RKO (cell line): ENCODE measurements around the gene EPSTI1.
"Not testable (repeated sequence)": the region's sequence is repeated elsewhere in the genome, so short reads cannot be mapped to it uniquely, and the experiment has no call there.

Experiments used
- DNase-seq: peaks from one replicate; pipeline ENCODE4 v3.0.0-alpha.2; 2016; ENCODE audit warnings: low spot score

EPSTI1 gene

GRCh38 chr13:43005460-43006236, 13.6 kb upstream of the EPSTI1 start:
- DNase-seq, result no peak

DNA sequence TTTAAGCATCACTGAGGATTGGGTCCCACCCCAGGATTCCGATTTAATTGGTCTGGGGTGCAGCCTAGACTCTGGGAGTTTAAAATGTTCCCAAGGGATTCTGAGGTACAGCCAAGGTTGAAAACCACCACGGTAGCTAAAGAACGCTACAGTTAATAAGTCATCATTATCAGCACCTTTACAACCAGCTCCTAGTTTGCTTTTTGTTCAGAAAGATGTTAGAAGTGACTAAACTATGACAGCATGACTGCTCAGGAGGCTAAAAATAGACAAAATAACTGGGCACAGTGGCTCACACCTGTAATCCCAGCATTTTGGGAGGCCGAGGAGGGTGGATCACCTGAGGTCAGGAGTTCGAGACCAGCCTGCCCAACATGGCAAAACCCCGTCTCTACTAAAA, 11.7 kb upstream of the EPSTI1 start:
- DNase-seq, result no peak

DNA sequence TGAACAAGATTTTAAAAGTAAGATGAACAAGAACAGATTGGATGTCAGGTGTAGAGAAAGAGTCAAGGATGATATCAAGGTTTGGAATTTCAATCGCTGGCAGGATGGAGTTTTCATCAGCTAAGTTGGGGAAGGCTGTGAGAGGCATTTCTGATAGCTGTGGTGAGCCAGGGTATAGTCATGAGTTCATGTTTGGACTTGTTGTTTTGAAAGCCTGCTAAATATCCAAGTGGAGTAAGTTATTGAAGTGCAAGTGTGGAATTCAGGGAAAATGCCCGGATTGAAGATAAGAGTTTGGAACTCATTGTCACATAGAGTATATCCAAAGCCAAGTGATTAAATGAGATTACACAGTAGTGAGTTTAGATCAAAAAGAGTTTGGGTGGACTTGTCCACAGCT, 11.0 kb upstream of the EPSTI1 start:
- no peak for DNase-seq

DNA sequence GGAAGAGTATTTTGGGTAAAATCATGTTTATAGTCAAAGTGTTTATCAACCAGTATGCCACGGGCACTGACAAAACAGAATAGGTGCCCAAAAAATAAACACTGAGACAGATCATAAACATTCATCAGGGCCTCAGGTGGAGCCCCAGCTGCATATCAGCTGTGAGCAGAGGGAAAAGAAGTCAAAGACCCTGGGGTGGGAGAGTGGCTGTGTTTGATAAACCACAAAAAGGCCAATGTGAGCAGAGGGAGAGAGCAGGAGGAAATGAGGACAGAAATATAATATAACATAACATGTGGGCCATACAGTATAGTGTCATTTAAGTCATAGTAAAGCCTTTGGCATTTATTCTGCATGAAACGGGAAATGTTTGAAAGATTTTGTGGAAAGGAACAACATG, 10.0 kb upstream of the EPSTI1 start:
- no peak for DNase-seq

GRCh38 chr13:43000676-43001075, 8.6 kb upstream of the EPSTI1 start:
- no peak for DNase-seq

- DNase-seq, result no peak
Observed at GRCh38 chr13:42999491-42999890, 7.5 kb upstream of the EPSTI1 start.

DNA sequence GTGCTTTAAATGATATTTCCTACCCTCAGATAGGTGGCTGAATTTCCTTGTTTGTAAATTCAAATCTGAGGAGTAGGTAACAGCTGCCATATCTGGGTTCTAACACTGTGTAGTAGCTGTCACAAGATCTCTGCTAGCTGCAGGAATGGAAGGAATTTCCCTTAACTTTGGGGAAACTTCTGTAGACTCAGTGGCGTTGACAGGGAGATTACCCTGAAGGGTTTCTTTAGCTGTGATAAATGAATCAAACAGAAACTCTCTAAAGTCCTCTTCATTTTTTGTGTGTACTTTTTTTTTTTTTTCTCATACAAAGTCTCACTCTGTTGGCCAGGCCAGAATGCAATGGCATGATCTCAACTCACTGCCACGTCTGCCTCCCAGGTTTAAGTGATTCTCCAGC, 5.3 kb upstream of the EPSTI1 start:
- DNase-seq, result no peak

DNA sequence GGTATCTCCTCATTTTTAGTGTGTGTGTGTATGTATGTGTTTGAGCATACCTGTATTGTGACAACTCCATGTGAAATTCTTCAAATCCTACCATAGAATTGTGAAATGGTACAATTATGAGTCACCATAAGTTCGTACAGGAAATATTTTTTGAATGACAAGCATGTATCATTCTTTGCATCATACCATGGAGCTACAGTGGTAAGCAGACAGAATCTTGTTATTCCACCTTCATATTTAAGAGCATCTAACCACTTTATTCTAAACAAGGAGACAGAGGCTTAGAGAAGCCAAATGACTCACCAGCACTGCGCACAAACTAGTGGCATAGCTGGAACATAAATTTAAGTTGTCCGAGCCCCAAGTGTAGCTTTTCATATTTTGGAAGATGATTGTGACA, 4.5 kb upstream of the EPSTI1 start:
- DNase-seq, result peak; percentile 77

DNA sequence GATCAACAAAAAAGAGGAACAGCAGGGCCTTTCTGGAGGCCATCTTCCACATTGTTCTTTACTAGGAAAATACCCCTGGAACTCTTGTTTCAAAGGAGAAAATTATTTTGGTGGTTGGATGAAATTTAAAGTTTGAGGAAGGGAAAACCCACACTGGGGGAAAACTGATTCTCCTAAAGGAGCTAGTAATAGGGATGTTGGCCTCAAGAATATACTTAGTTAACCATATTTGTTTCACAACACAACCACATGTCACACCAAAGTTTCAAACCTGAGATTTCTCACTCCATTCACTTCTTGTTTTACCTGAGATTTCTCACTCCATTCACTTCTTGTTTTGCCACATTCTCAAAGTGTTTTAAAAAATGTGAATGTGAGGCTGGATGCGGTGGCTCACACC, 2.8 kb upstream of the EPSTI1 start:
- DNase-seq, result no peak

GRCh38 chr13:42992764-42993122, 702 bp upstream of the EPSTI1 start:
- no peak for DNase-seq

DNA sequence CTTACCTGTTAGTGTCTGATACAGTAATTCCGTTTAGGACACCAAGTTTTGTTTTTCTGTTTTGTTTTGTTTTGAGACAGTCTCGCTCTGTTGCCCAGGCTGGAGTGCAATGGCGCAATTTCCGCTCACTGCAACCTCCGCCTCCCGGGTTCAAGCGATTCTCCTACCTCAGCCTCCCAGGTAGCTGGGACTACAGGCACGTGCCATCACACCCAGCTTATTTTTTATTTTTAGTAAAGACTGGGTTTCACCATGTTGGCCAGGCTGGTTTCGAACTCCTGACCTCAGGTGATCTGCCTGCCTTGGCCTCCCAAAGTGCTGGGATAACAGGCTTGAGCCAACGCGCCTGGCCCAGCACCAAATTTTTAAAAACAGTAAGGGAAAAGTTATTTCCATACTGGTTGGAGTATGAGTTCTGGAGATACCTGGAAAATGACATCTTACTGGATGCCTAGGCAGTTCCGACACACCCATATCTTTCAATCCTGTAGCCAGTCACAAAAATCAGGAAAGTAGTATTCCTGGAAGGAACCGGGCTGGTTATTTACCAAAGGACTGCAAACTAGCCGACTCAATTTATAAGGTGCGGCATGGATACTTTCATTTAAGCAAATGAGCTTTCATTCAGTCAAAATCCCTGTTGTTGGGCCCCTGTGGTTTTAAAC, 676 bp downstream of the EPSTI1 start:
- DNase-seq, result not testable (repeated sequence)

- no peak for DNase-seq
Observed at GRCh38 chr13:42990291-42991232, 1.5 kb downstream of the EPSTI1 start.

GRCh38 chr13:42986176-42986574, 5.9 kb downstream of the EPSTI1 start:
- no peak for DNase-seq

GRCh38 chr13:42985312-42986175, 6.5 kb downstream of the EPSTI1 start:
- DNase-seq, result no peak

- DNase-seq, result no peak
Observed at GRCh38 chr13:42984691-42985090, 7.3 kb downstream of the EPSTI1 start.

DNA sequence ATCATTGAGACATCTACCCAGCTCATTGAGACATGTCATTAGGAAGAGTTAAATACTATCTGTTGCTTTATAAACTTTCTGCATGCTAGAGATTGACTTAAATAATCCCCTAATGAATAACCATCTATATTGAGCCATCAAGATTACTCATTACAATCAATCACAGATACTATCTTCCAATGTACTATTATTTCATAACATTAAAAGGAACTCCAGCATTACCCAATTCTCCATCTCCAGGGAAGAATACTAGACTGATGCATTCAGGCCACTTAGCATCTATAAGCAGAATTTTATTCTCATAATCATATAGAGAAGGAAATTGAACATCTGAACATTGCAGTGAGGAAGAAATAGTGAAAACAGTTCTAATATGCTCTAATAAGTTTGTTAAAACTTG, 8.0 kb downstream of the EPSTI1 start:
- no peak for DNase-seq

GRCh38 chr13:42981853-42982252, 10.2 kb downstream of the EPSTI1 start:
- DNase-seq, result no peak

GRCh38 chr13:42981317-42981716, 10.7 kb downstream of the EPSTI1 start:
- DNase-seq, result no peak

GRCh38 chr13:42977219-42977659, 14.8 kb downstream of the EPSTI1 start:
- no peak for DNase-seq

DNA sequence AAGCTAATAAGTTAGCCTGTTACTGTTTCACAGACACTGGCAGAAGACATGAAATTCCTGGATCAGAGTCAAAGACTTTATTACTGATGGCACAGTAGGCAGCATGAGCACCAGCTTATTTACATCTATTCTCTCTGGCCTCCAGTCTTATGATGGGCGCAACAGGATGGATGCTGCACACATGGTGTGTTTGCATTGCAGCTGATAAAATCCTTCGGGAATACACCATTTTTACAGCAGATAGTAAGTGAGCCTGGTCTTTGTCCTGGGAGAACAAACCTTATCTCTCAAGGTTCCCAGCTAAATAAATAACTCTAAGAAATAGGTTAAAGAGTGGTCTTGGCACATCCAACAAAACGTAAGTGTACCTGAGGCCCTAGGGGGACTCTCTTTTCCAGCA, 16.0 kb downstream of the EPSTI1 start:
- DNase-seq, result no peak

GRCh38 chr13:42973581-42973980, 18.5 kb downstream of the EPSTI1 start:
- no peak for DNase-seq
